Measurements from ENCODE around the gene ADARB1. TPM values are rescaled to one million over a fixed set of nuclear protein-coding genes. Genes with fewer than 3 reads are reported as not detected.

The ADARB1 gene
- total and polyA plus RNA-seq, 2 of the 4 experiments (the other 2 are of a cell fraction), result 39.8 to 47.3 TPM

- in situ Hi-C loops (cut with MboI; ENCODE audit: low sequenced_read_pairs), result no loop called here
- ChIA-PET POLR2A (ENCODE audit: unreplicated experiment) (no interaction called here), CTCF (no interaction called here)
- Histone ChIP-seq H2BK5ac (ENCODE audit: low read depth, low read length, poor library complexity, severe bottlenecking) (no peak overlapping the region), H3K9me1 (ENCODE audit: insufficient read depth, low read length) (peaks cover 8% of the 10 kb centered on the region), H3K23ac (ENCODE audit: low read depth, low read length) (no peak overlapping the region), H4K20me1 (ENCODE audit: insufficient read depth, low read length) (peaks cover 34% of the 10 kb centered on the region), H2BK20ac (ENCODE audit: low read depth, low read length) (no peak overlapping the region), H3K14ac (replicated peaks; ENCODE audit: low read depth, low read length) (no peak overlapping the region), H3K4ac (ENCODE audit: low read depth, low read length) (no peak overlapping the region), H3K4me2 (ENCODE audit: low read depth, low read length) (no peak overlapping the region), H3K18ac (ENCODE audit: low read depth, low read length) (no peak overlapping the region), H4K8ac (ENCODE audit: low read depth in 2 of 2, low read length in 2 of 2) (no peak overlapping the region), H3K79me1 (ENCODE audit: low read depth in 1 of 2, low read length in 2 of 2) (peaks cover 31 to 40% of the 10 kb centered on the region in 2 experiments; a peak in 3 of 4 replicates), H4K91ac (ENCODE audit: insufficient read depth, low read depth, low read length) (no peak overlapping the region), H3K4me3 (ENCODE audit: insufficient read depth, low read depth, low read length) (no peak overlapping the region), H3K4me1 (ENCODE audit: control insufficient read depth, insufficient read depth, low read length) (no peaks in the 10 kb centered on the region), H3K56ac (ENCODE audit: extremely low read depth, insufficient read depth, low read length) (no peak overlapping the region), H4K5ac (ENCODE audit: low read depth, low read length) (no peak overlapping the region), H3K36me3 (ENCODE audit: control insufficient read depth, insufficient read depth, low read length) (peaks cover 69% of the 10 kb centered on the region), H3K27me3 (ENCODE audit: control insufficient read depth, insufficient read depth, low read length) (no peaks in the 10 kb centered on the region), H2AK5ac (ENCODE audit: low read depth, low read length) (no peak overlapping the region), H2BK15ac (ENCODE audit: low read depth, low read length) (no peak overlapping the region), H2AFZ (replicated peaks; ENCODE audit: low read length, poor library complexity) (no peak overlapping the region), H3K27ac (ENCODE audit: insufficient read depth, low read length) (no peak overlapping the region), H3K9me3 (ENCODE audit: control insufficient read depth, insufficient read depth, low read length) (no peaks in the 10 kb centered on the region), H3K9ac (ENCODE audit: low read depth, low read length) (no peak overlapping the region), H2AK9ac (replicated peaks; ENCODE audit: low read depth, low read length, poor library complexity) (no peak overlapping the region), H2BK120ac (ENCODE audit: low read depth, low read length) (no peak overlapping the region)
- 89% methylated on average over 3 of the region's 9 CpGs; no CpG with 5 or more reads in 1 of the 2 experiments for WGBS, 2 experiments (ENCODE audit: extremely low coverage in 2 of 2, insufficient read length in 1 of 2)
- no TSS peak for BruUV-seq (replicated peaks)
- ATAC-seq (ENCODE audit: low read depth) (no peak), DNase-seq (no peak)
- intact Hi-C loops (cut with micrococcal nuclease), result no loop called here
- TF ChIP-seq, protein P1, sequence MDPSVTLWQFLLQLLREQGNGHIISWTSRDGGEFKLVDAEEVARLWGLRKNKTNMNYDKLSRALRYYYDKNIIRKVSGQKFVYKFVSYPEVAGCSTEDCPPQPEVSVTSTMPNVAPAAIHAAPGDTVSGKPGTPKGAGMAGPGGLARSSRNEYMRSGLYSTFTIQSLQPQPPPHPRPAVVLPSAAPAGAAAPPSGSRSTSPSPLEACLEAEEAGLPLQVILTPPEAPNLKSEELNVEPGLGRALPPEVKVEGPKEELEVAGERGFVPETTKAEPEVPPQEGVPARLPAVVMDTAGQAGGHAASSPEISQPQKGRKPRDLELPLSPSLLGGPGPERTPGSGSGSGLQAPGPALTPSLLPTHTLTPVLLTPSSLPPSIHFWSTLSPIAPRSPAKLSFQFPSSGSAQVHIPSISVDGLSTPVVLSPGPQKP (IDR thresholded peaks at IDR 0.05; ENCODE audit: borderline replicate concordance, low read depth, low read length), result no peak
- TF ChIP-seq SMC3 (IDR thresholded peaks at IDR 0.05; ENCODE audit: low read depth, low read length) (no peak), MXI1 (IDR thresholded peaks at IDR 0.05; ENCODE audit: borderline replicate concordance, low read depth, low read length) (no peak), POLR2A (IDR thresholded peaks at IDR 0.05; ENCODE audit: low read depth, low read length) (no peak), RAD21 (IDR thresholded peaks at IDR 0.05; ENCODE audit: low read length) (no peak), NFE2L2 (IDR thresholded peaks at IDR 0.05; ENCODE audit: low read depth, low read length) (no peak), BHLHE40 (IDR thresholded peaks at IDR 0.05; ENCODE audit: low read depth, low read length) (no peak), RFX5 (IDR thresholded peaks at IDR 0.05; ENCODE audit: low read depth, low read length) (no peak), CEBPB (IDR thresholded peaks at IDR 0.05; ENCODE audit: low read depth, low read length) (no peak)
- TF ChIP-seq, protein P2, sequence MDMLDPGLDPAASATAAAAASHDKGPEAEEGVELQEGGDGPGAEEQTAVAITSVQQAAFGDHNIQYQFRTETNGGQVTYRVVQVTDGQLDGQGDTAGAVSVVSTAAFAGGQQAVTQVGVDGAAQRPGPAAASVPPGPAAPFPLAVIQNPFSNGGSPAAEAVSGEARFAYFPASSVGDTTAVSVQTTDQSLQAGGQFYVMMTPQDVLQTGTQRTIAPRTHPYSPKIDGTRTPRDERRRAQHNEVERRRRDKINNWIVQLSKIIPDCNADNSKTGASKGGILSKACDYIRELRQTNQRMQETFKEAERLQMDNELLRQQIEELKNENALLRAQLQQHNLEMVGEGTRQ (IDR thresholded peaks at IDR 0.05; ENCODE audit: low read depth, low read length), result no peak
- dilution Hi-C loops (cut with HindIII; ENCODE audit: low sequenced_read_pairs, unreplicated experiment), result no loop called here
Observed at GRCh38 chr21:45202344-45202743, 128.0 kb downstream of the ADARB1 start.

All from IMR-90 (cell line).